Liver (tissue), 9 donors: ENCODE results near the gene SLC8A3. TPM values are rescaled to one million over a fixed set of nuclear protein-coding genes. Genes with fewer than 3 reads are reported as not detected.

Experiments
- DNase-seq: peaks from one replicate; pipeline ENCODE4 v3.0.0-alpha.2; 2017; ENCODE audit warnings: low spot score
- H3K27ac ChIP-seq, 2 donors: one replicate each; pipeline ENCODE4 v1.7.0; 2013; ENCODE audit warnings: inconsistent platforms in 2 of 2, low read length in 2 of 2, control low read depth in 1 of 2, low read depth in 1 of 2, mild to moderate bottlenecking in 1 of 2
- H3K27me3 ChIP-seq, 4 donors: one replicate each; pipeline versions ENCODE4 v1.6.1 to v1.7.0; 2013; ENCODE audit warnings: low read length in 3 of 4, inconsistent platforms in 1 of 4, mild to moderate bottlenecking in 1 of 4, moderate library complexity in 1 of 4; ENCODE audit not compliant: control insufficient read depth in 4 of 4, insufficient read depth in 4 of 4
- H3K36me3 ChIP-seq, 4 donors: one replicate each; pipeline versions ENCODE4 v1.6.1 to v1.7.0; 2013; ENCODE audit warnings: low read length in 3 of 4, mild to moderate bottlenecking in 3 of 4, low read depth in 1 of 4, moderate library complexity in 1 of 4; ENCODE audit not compliant: control insufficient read depth in 4 of 4, insufficient read depth in 3 of 4
- H3K4me1 ChIP-seq, 4 donors: one replicate each; pipeline versions ENCODE4 v1.6.1 to v1.7.0; 2013; ENCODE audit warnings: low read length in 3 of 4, mild to moderate bottlenecking in 3 of 4, moderate library complexity in 1 of 4; ENCODE audit not compliant: control insufficient read depth in 4 of 4, insufficient read depth in 4 of 4
- H3K4me3 ChIP-seq, 3 donors: one replicate each; pipeline versions ENCODE4 v1.6.1 to v1.7.0; 2013; ENCODE audit warnings: low read length in 3 of 3, control low read depth in 1 of 3, low read depth in 1 of 3, mild to moderate bottlenecking in 1 of 3
- H3K9ac ChIP-seq, 2 donors: one replicate each; pipeline ENCODE4 v1.7.0; 2013; ENCODE audit warnings: low read length in 2 of 2, mild to moderate bottlenecking in 2 of 2, moderate library complexity in 2 of 2, control low read depth in 1 of 2, low read depth in 1 of 2
- H3K9me3 ChIP-seq, 4 donors: one replicate each; pipeline versions ENCODE4 v1.6.1 to v1.7.0; 2013; ENCODE audit warnings: low read length in 3 of 4; ENCODE audit not compliant: control insufficient read depth in 4 of 4
- EGR1 ChIP-seq, 2 donors: IDR thresholded peaks; 2 replicates each; pipeline ENCODE4 v1.6.1; 2016 to 2018; ENCODE audit warnings: antibody characterized with exemption in 2 of 2, low read depth in 2 of 2
- FOXA1 ChIP-seq: IDR thresholded peaks from 2 replicates; pipeline ENCODE4 v1.6.1; 2016; ENCODE audit warnings: antibody characterized with exemption
- FOXA2 ChIP-seq: IDR thresholded peaks from 2 replicates; pipeline ENCODE4 v1.6.1; 2016; ENCODE audit warnings: antibody characterized with exemption
- HNF4A ChIP-seq, 2 donors: conservative IDR thresholded peaks; 2 replicates each; pipeline ENCODE4 v1.6.1; 2016; ENCODE audit warnings: antibody characterized with exemption in 2 of 2, mild to moderate bottlenecking in 2 of 2
- HNF4G ChIP-seq: IDR thresholded peaks from 2 replicates; pipeline ENCODE4 v1.6.1; 2016; ENCODE audit warnings: antibody characterized with exemption
- JUND ChIP-seq, 2 donors: IDR thresholded peaks; 2 replicates each; pipeline ENCODE4 v1.6.1; 2016; ENCODE audit warnings: antibody characterized with exemption in 2 of 2
- RAD21 ChIP-seq, 2 donors: IDR thresholded peaks; 2 replicates each; pipeline ENCODE4 v1.6.1; 2016; ENCODE audit warnings: antibody characterized with exemption in 2 of 2, mild to moderate bottlenecking in 2 of 2
- RXRA ChIP-seq, 2 donors: IDR thresholded peaks; 2 replicates each; pipeline ENCODE4 v1.6.1; 2017 to 2018; ENCODE audit warnings: antibody characterized with exemption in 2 of 2, mild to moderate bottlenecking in 1 of 2
- SP1 ChIP-seq: IDR thresholded peaks from 2 replicates; pipeline ENCODE4 v1.6.1; 2018; ENCODE audit warnings: antibody characterized with exemption, mild to moderate bottlenecking
- YY1 ChIP-seq: IDR thresholded peaks from 2 replicates; pipeline ENCODE4 v1.6.1; 2016; ENCODE audit warnings: antibody characterized with exemption, mild to moderate bottlenecking
- ZBTB33 ChIP-seq: IDR thresholded peaks from 2 replicates; pipeline ENCODE4 v1.6.1; 2016; ENCODE audit warnings: antibody characterized with exemption
- WGBS: extraction: QIAGEN DNeasy Blood & Tissue Kit; methylation state at CpG from one replicate; pipeline ENCODE4 v1.1.7; 2013; 5-methylcytosine and 5-hydroxymethylcytosine counted together
- polyA plus RNA-seq, 2 donors: library from polyadenylated mRNA; stranded (reverse) in 1 of 2; unstranded in 1 of 2; fragments of 200-250 nt in 1 of 2; fragments of >200 nt in 1 of 2; fragmentation: Nextera tagmentation in 1 of 2; extraction: Ambion mirVana in 1 of 2; gene quantifications; one replicate each; pipeline versions ENCODE4 v1.2.1 to v1.2.3, GENCODE V29; 2013 to 2015
- total RNA-seq, 2 donors: library from RNA; depleted of rRNA; stranded (reverse); fragments of >200 nt; gene quantifications; one replicate each; pipeline ENCODE4 v1.2.3, GENCODE V29; 2014
- TF ChIP-seq, protein P1 (sequence below): IDR thresholded peaks from 2 replicates; pipeline ENCODE4 v1.6.1; 2016; ENCODE audit warnings: antibody characterized with exemption, mild to moderate bottlenecking
- TF ChIP-seq, protein P2 (sequence below): IDR thresholded peaks from 2 replicates; pipeline ENCODE4 v1.6.1; 2016; ENCODE audit warnings: antibody characterized with exemption
- TF ChIP-seq, protein P3 (sequence below): fragments of 150-350 bp; IDR thresholded peaks from 2 replicates; pipeline ENCODE4 v1.5.1; 2017; ENCODE audit warnings: improper control_type of control experiment, low read depth, low read length; ENCODE audit not compliant: missing input control
- TF ChIP-seq, protein P4 (sequence below): IDR thresholded peaks from 2 replicates; pipeline ENCODE4 v1.6.1; 2016; ENCODE audit warnings: antibody characterized with exemption
- donor health status: healthy.
- donor health status: healthy.
- donor health status: healthy.
- donor health status: healthy.
- donor health status: healthy.

SLC8A3 gene
- total and polyA plus RNA-seq, 4 donors: 0.05 to 0.56 (median 0.10) TPM; not detected in 1

GRCh38 chr14:70004791-70005190 lies 184.0 kb downstream of the SLC8A3 start:
- H3K4me3 ChIP-seq: no peak overlapping the region
- DNase-seq: no peak
- WGBS: 81% methylated on average over 2 of the region's 2 CpGs
- H3K27me3 ChIP-seq: no peaks in the 10 kb centered on the region
- peaks cover 0 to 3% (median 0%) of the 10 kb centered on the region in 4 donors for H3K36me3 ChIP-seq
- TF ChIP-seq FOXA2 (no peak), JUND (IDR thresholded peaks at IDR 0.05) (no peak), FOXA1 (no peak), RXRA (IDR thresholded peaks at IDR 0.05) (no peak), ZBTB33 (no peak), HNF4A (conservative IDR thresholded peaks at IDR 0.05) (no peak), EGR1 (IDR thresholded peaks at IDR 0.05; ENCODE audit: low read depth in 2 of 2) (no peak), SP1 (no peak), YY1 (no peak), RAD21 (IDR thresholded peaks at IDR 0.05) (no peak), HNF4G (no peak)
- TF ChIP-seq, protein P1, sequence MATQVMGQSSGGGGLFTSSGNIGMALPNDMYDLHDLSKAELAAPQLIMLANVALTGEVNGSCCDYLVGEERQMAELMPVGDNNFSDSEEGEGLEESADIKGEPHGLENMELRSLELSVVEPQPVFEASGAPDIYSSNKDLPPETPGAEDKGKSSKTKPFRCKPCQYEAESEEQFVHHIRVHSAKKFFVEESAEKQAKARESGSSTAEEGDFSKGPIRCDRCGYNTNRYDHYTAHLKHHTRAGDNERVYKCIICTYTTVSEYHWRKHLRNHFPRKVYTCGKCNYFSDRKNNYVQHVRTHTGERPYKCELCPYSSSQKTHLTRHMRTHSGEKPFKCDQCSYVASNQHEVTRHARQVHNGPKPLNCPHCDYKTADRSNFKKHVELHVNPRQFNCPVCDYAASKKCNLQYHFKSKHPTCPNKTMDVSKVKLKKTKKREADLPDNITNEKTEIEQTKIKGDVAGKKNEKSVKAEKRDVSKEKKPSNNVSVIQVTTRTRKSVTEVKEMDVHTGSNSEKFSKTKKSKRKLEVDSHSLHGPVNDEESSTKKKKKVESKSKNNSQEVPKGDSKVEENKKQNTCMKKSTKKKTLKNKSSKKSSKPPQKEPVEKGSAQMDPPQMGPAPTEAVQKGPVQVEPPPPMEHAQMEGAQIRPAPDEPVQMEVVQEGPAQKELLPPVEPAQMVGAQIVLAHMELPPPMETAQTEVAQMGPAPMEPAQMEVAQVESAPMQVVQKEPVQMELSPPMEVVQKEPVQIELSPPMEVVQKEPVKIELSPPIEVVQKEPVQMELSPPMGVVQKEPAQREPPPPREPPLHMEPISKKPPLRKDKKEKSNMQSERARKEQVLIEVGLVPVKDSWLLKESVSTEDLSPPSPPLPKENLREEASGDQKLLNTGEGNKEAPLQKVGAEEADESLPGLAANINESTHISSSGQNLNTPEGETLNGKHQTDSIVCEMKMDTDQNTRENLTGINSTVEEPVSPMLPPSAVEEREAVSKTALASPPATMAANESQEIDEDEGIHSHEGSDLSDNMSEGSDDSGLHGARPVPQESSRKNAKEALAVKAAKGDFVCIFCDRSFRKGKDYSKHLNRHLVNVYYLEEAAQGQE: no peak
- TF ChIP-seq, protein P2, sequence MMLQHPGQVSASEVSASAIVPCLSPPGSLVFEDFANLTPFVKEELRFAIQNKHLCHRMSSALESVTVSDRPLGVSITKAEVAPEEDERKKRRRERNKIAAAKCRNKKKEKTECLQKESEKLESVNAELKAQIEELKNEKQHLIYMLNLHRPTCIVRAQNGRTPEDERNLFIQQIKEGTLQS: no peak
- TF ChIP-seq, protein P3, sequence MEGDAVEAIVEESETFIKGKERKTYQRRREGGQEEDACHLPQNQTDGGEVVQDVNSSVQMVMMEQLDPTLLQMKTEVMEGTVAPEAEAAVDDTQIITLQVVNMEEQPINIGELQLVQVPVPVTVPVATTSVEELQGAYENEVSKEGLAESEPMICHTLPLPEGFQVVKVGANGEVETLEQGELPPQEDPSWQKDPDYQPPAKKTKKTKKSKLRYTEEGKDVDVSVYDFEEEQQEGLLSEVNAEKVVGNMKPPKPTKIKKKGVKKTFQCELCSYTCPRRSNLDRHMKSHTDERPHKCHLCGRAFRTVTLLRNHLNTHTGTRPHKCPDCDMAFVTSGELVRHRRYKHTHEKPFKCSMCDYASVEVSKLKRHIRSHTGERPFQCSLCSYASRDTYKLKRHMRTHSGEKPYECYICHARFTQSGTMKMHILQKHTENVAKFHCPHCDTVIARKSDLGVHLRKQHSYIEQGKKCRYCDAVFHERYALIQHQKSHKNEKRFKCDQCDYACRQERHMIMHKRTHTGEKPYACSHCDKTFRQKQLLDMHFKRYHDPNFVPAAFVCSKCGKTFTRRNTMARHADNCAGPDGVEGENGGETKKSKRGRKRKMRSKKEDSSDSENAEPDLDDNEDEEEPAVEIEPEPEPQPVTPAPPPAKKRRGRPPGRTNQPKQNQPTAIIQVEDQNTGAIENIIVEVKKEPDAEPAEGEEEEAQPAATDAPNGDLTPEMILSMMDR: no peak
- TF ChIP-seq, protein P4, sequence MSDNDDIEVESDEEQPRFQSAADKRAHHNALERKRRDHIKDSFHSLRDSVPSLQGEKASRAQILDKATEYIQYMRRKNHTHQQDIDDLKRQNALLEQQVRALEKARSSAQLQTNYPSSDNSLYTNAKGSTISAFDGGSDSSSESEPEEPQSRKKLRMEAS: no peak
- H3K9ac ChIP-seq: no peak overlapping the region
- peaks cover 8 to 43% (median 35%) of the 10 kb centered on the region in 4 donors for H3K4me1 ChIP-seq
- H3K27ac ChIP-seq: no peak overlapping the region
- H3K9me3 ChIP-seq: no peaks in the 10 kb centered on the region
